ENCODE results near the gene BMX. TPM values are rescaled to one million over a fixed set of nuclear protein-coding genes. Genes with fewer than 3 reads are reported as not detected.

BMX gene
- total RNA-seq (ENCODE audit: unreplicated experiment), result 0.74 TPM
- long read RNA-seq, result 0 reads

DNA sequence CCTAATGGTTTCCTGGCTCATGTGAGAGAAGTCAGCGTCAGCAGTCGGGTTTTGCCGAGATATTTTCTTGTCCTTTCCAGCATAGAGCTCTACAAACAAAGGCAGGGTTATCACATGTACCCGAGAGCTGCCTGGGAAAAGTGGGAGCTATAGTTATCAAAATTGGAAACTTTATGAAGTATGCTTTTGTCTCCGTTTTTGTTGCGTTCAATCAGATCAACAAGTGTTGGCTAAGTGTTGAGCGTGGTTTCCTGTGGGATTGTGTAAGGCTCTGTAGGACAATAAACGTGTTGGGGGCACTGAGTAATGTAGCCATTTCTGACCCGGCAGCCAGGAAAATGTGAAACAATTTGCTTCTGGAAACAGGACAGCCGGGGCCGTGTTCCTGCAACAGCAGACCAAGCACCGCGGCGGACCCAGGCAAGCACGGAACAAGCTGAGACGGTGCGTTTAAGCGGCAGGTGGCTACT, at the start of gene BMX:
BMX (plus strand) TSS at position 311 of the 470 bp plus-strand sequence. CDS start 7,547 bp downstream, outside the sequence.
- TF ChIP-seq CTCF (IDR thresholded peaks at IDR 0.05; ENCODE audit: unreplicated experiment), result no peak
- Mint-ChIP-seq H3K36me3 (ENCODE audit: low read depth, unreplicated experiment) (no peaks in the 10 kb centered on the region), H3K27ac (ENCODE audit: unreplicated experiment) (no peak within 1 kb of the TSS), H3K4me1 (ENCODE audit: unreplicated experiment) (peaks cover 30% of the 10 kb centered on the region), H3K4me3 (ENCODE audit: unreplicated experiment) (no peak within 1 kb of the TSS), H3K27me3 (ENCODE audit: unreplicated experiment) (no peaks in the 10 kb centered on the region), H3K9me3 (ENCODE audit: unreplicated experiment) (no peaks in the 10 kb centered on the region)
- DNase-seq (ENCODE audit: low spot score), result no peak

DNA sequence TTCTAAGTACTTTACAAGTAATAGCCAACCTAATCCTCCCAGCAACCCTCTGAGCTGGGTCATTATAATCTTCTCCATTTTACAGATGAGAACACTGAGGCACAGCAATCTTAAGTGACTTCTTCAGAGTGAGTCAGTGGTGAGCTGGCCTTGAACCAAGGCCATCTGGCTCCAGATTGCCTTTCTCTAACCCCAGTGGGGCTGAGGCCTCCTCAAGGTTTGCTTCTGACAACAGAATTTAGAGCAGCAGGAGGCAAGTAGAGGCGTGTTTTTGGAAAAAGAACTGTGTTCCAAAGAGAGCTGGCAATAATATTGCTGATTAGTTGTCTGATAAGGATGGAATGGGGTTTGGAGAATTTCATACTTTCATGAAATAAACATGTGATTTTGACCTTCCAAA, 48.7 kb upstream of the BMX start:
- no peak overlapping the region for H3K4me3 Mint-ChIP-seq (ENCODE audit: unreplicated experiment)
- no peak for DNase-seq (ENCODE audit: low spot score)
- H3K27ac Mint-ChIP-seq (ENCODE audit: unreplicated experiment), result no peak overlapping the region
- no peaks in the 10 kb centered on the region for H3K27me3 Mint-ChIP-seq (ENCODE audit: unreplicated experiment)
- no peak for TF ChIP-seq CTCF (IDR thresholded peaks at IDR 0.05; ENCODE audit: unreplicated experiment)
- peaks cover 3% of the 10 kb centered on the region for H3K36me3 Mint-ChIP-seq (ENCODE audit: low read depth, unreplicated experiment)
- H3K9me3 Mint-ChIP-seq (ENCODE audit: unreplicated experiment), result no peaks in the 10 kb centered on the region
- H3K4me1 Mint-ChIP-seq (ENCODE audit: unreplicated experiment), result peaks cover 3% of the 10 kb centered on the region

GRCh38 chrX:15464704-15465103, 35.9 kb upstream of the BMX start:
- no peak for TF ChIP-seq CTCF (IDR thresholded peaks at IDR 0.05; ENCODE audit: unreplicated experiment)
- no peak for DNase-seq (ENCODE audit: low spot score)
- H3K27me3 Mint-ChIP-seq (ENCODE audit: unreplicated experiment), result no peaks in the 10 kb centered on the region
- H3K4me3 Mint-ChIP-seq (ENCODE audit: unreplicated experiment), result no peak overlapping the region
- H3K27ac Mint-ChIP-seq (ENCODE audit: unreplicated experiment), result no peak overlapping the region
- H3K36me3 Mint-ChIP-seq (ENCODE audit: low read depth, unreplicated experiment), result no peaks in the 10 kb centered on the region
- no peaks in the 10 kb centered on the region for H3K9me3 Mint-ChIP-seq (ENCODE audit: unreplicated experiment)
- H3K4me1 Mint-ChIP-seq (ENCODE audit: unreplicated experiment), result peaks cover 4% of the 10 kb centered on the region

DNA sequence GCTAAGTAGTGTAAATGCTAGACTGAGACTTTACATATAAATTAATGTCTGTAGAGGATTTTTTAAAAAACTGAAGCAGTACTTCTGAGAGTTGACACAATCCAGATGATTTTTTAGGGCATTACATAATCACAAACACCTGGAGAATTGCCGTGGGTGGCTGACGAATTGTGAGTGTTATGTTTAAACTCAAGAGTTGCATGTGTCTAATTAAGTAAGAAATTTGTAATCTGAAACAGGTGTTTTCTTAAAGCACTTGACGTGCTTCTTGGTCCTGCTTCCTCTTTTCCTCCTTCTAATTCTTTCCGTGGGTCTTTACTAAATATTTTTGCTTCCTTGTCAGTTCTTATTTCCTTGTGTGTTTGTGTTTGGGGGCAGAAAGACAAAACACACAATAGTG, 35.3 kb upstream of the BMX start:
- no peak for DNase-seq (ENCODE audit: low spot score)
- TF ChIP-seq CTCF (IDR thresholded peaks at IDR 0.05; ENCODE audit: unreplicated experiment), result no peak
- Mint-ChIP-seq H3K27ac (ENCODE audit: unreplicated experiment) (no peak overlapping the region), H3K4me3 (ENCODE audit: unreplicated experiment) (no peak overlapping the region), H3K9me3 (ENCODE audit: unreplicated experiment) (no peaks in the 10 kb centered on the region), H3K4me1 (ENCODE audit: unreplicated experiment) (peaks cover 4% of the 10 kb centered on the region), H3K27me3 (ENCODE audit: unreplicated experiment) (no peaks in the 10 kb centered on the region), H3K36me3 (ENCODE audit: low read depth, unreplicated experiment) (no peaks in the 10 kb centered on the region)

DNA sequence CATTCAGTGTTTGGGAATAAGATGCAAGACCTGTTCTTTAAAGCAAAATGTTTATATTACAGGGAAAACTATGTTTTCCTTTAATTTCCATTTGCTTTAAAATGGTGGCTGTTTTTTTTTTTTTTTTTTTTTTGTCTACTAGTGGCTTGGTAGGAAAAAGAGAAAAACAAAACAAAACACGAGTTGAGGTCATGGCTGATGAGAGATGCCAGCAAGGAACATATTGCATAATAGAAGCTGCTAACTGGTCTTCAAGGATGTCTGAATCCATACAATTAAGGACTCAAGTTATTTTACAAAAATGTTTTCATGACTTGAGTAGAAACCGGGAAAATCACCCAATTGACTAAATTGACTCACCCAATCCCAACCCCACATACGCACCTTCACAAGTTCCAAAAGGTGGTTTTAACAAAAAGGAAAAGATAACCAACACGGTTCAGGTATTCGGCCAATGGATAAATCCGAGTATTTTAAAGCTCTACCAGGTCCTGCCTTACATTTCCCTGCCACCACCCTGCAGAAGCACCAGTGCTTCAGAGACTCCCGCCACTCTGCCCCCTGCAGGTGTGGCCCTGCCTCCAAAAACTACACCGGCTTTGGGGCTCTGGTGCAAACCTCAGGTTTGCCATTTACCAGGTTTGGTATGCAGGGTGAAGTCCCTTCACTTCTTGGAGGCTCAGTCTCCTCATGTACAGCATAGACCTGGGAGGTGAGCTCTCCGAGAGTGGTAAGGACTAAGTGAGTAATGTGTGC, 34.5 kb upstream of the BMX start:
- H3K27me3 Mint-ChIP-seq (ENCODE audit: unreplicated experiment), result no peaks in the 10 kb centered on the region
- no peaks in the 10 kb centered on the region for H3K36me3 Mint-ChIP-seq (ENCODE audit: low read depth, unreplicated experiment)
- H3K9me3 Mint-ChIP-seq (ENCODE audit: unreplicated experiment), result no peaks in the 10 kb centered on the region
- DNase-seq (ENCODE audit: low spot score), result peak; percentile 23
- H3K4me1 Mint-ChIP-seq (ENCODE audit: unreplicated experiment), result peaks cover 4% of the 10 kb centered on the region
- no peak overlapping the region for H3K4me3 Mint-ChIP-seq (ENCODE audit: unreplicated experiment)
- H3K27ac Mint-ChIP-seq (ENCODE audit: unreplicated experiment), result no peak overlapping the region
- peak; percentile 23 for TF ChIP-seq CTCF (IDR thresholded peaks at IDR 0.05; ENCODE audit: unreplicated experiment)

Measured in endothelial cell (in vitro differentiated cells).